Cardiac fibroblast (primary cell): ENCODE measurements around the gene ELL.
A peak's percentile ranks its signal among the peaks of the same experiment; 100 is the strongest.

Source experiments
- DNase-seq, 2 donors: peaks; one replicate each; pipeline versions ENCODE4 v3.0.0 to v3.0.0-alpha.2; 2010; ENCODE audit warnings: low read depth in 2 of 2
- H3K4me3 ChIP-seq, 2 donors: replicated peaks in 1 of 2; 1 replicate in 1 of 2; 2 replicates in 1 of 2; pipeline ENCODE4 v1.5.1; 2011; ENCODE audit warnings: low read depth in 2 of 2, low read length in 2 of 2, mild to moderate bottlenecking in 2 of 2, moderate library complexity in 1 of 2
- CTCF ChIP-seq: IDR thresholded peaks from one replicate; pipeline ENCODE4 v1.5.1; 2011; ENCODE audit warnings: low read depth, mild to moderate bottlenecking, low read length, inconsistent platforms

Gene ELL

GRCh38 chr19:18441804-18442788, 79.8 kb downstream of the ELL start:
- no peak for TF ChIP-seq CTCF
- DNase-seq: no peak
- no peak overlapping the region for H3K4me3 ChIP-seq

- no peak for DNase-seq
- no peak for TF ChIP-seq CTCF
These were observed 80.7 kb downstream of the ELL start for GRCh38 chr19:18440936-18441803.

GRCh38 chr19:18440415-18440877, 81.4 kb downstream of the ELL start:
- DNase-seq: no peak
- peak; percentile 36 for TF ChIP-seq CTCF
- H3K4me3 ChIP-seq: no peak overlapping the region

More at GRCh38 chr19:18440936-18441803, 80.7 kb downstream of the ELL start:
- no peak overlapping the region for H3K4me3 ChIP-seq

GRCh38 chr19:18439910-18440237, 82.0 kb downstream of the ELL start:
- no peak for DNase-seq
- no peak overlapping the region for H3K4me3 ChIP-seq
- no peak for TF ChIP-seq CTCF

GRCh38 chr19:18439025-18439909, 82.6 kb downstream of the ELL start:
- H3K4me3 ChIP-seq: no peak overlapping the region
- peak; percentile 60 to 62 for DNase-seq
- no peak for TF ChIP-seq CTCF
